ENCODE measurements around the gene OR6Q1.
A peak's percentile ranks its signal among the peaks of the same experiment; 100 is the strongest.

OR6Q1 gene

DNA sequence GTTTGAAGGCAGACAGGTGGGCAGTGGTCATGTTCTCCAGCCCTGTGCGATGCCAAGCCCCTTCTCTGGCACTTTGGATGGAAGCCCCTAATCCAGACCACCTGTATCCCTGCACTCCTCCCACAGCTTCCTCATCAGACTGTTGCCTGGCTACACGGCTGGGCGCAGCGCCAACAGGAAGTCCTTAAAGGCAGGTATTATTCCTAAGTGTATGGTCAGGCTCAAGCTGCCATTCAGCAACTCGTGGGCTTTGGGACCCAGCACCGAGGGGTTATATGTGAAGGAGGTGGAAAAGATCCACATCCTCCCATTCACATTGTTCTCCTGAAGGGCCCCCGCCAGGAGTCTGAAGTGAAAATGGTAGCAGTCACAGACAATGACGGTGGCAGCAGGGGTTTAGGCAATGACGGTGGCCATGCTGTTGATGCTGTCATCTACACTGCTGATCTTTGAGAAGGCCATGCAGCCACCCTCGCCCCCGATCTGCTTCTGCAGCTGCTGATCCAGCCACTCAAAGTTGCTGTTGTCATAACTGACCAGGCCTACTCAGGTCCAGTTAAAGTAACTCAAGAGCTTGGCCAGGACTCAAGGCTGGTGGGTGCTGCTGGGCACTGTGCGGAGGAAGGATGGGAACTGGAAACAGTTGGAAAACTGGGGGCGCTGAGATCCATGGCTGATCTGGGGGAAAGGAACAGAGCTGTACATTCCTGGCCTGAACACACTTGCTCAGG is 27.7 kb downstream of the OR6Q1 start:
- DNase-seq, result no peak

DNA sequence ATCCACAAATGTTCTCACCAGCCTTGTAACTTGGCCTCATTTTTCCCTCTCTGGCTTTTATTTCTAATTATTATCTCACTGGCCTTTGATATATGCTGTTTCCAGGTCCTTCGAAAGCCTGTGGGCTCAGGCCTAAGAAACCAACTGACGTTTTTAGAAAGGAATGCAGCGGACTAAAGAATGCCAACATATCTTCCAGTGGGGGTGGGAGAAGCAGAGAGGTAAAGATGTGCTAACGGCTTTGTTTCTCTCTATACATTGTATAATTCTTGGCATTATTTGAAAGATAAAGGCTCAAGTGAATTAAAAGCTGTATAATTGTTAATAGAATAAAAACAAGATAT is 28.2 kb downstream of the OR6Q1 start:
- DNase-seq, result no peak

DNA sequence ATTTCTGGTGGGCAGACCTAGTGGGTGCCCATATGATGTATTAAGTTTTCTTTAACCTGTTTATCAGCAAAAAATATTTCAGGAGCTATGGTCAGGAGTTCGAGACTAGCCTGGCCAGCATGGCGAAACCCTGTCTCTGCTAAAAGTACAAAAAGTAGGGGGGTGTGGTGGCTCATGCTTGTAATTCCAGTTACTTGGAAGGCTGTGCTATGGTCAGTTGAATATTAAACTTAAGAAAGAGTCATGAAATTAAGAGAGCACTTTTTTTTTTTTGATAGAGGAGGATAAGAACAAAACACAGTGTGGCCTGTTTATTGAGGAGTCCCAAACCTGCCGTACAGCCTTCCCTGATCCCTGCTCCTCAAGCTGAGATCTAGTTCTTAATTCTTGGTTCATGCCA is 29.8 kb downstream of the OR6Q1 start:
- no peak for DNase-seq

DNA sequence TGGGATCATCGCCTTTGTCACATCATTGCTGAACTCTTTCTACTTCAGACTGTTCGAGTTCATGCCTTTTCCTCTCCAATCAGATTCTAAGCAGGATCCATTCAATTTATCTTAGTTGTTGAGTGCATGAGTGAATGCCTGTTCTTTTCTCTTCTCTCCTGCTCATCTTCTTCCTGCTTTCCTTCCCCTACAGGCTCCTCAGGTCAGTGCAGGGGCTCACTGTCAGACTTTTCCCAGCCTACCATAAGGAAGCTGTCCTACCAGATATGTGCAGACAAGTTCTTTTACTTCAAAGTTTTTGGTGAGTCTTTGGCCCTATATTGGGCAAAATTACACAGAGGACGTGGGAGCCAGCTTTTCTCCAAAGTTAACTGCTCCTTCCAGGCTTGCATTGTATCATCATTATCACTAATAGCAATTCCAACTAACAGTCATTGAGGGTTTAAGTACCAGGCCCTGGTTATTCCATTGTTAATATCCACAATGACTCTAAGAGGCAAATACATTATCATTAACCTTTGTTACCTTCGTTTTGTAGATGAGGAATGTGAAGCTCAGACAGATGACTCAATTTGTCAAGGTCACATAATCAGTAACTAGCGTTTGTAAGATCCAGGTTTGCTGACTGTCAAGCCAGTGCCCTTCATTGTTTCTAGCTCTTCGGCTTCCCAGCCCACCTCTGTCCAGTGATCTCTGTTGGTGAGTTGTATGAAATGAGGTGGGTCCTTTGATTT is 30.4 kb downstream of the OR6Q1 start:
- no peak for DNase-seq

DNA sequence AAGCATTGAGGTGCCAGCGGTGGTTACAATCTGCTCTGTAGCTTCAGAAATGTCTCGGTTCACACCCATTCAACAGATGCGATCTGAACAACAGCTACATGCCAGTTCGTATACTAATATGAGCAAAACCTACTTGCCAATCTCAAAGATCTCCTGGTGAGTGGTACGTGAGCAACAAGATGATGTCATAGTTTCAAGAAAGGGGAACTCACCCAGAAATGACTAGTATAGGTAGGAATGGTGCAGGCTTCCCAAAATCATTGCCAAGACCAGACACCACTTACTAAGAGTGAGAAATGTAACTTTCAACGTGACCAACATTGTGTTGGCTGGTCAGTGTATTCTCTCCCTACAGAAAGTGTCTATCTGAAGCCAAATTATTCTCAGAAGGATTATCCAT is 31.1 kb downstream of the OR6Q1 start:
- DNase-seq, result peak in 1 of 3 donors; percentile 1

DNA sequence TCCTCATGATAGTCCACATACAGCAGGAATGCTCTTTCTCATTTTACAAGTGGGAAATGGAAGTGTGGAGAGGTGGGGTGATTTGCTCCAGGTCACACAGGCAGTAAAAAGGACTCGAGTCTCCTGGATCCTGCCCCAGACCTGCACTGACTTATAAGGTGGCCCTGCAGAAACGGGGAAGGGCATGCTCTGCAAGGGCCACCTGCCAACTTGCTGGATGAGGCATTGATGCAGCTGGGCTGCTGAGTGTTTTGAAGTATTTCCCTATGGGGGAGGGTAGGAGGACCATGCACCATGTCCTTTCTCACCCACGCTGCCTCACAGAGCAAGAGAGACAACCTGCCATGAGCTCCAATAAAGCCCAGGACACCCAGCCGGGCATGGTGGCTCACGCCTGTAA is 36.9 kb downstream of the OR6Q1 start:
- DNase-seq, result no peak

DNA sequence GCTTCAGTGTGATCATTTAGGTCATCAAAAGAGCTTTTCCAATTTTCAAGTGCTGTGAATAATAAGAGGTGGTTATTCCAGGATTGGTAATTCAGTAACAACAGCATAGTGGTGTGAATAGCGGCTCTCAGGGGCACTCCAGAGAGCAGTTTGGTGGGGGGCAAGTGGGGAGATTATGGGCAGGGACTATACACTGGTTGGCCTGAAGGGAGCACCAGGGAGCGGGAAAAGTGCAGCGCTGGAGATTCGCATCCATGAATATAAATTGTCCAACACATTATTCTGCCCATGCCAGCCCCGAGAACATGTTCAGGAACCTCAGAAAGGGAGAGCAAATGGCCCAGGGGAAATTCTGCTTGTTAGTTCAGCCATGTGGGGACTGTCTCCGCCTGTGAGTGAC is 37.9 kb downstream of the OR6Q1 start:
- DNase-seq, result no peak

DNA sequence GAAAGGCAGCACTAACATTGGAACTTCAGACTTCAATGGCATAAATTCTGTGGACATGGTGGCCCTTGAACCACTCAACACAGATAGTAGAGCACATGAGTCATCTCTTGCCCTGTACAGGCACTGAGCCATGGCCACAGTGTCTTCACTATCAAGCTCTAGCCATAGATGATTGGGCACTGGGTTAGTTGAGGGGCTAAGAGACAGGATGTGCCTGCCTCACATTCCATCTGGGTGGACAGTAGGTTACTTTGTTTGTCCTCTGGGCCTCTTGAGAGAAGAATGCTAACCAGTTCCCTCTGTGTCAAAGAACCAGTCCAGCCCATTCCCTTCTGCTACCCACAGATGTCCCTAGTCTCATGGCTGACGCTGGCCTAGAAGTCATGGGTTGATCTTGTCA is 39.8 kb downstream of the OR6Q1 start:
- DNase-seq, result no peak

DNA sequence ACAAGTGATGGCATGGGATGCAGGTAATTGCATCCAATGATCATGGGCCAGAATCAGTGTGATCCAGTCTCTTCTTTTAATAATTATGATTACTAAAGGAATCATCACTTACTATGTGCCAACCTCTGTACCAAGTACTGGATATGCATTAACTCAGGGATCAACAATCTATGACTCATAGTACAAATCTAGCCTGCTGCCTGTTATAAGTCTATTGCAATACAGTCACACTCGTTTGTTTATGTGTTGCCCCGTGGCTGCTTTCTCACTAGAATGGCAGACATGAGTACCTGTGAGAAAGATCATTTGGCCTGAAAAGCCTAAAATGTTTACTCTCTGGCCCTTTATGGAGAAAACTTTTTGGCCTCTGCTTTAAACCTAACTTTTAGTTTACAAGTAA is 45.0 kb downstream of the OR6Q1 start:
- no peak for DNase-seq

Measured in suppressor macrophage treated with lipopolysaccharide for 1 hour (primary cell).